IMR-90 (cell line): ENCODE results near the gene CEP295NL. TPM values are rescaled to one million over a fixed set of nuclear protein-coding genes. Genes with fewer than 3 reads are reported as not detected.
A peak's percentile ranks its signal among the peaks of the same experiment; 100 is the strongest.

Experiments used
- ATAC-seq: fragments of 200-7000 bp; cut with Tn5 transposase; 2 replicates; pipeline ENCODE4 v1.9.1; 2020; ENCODE audit warnings: low read depth, mild to moderate bottlenecking, moderate library complexity
- BruUV-seq: library from RNA; stranded (reverse); fragments of 400-500 nt; replicated peaks from 2 replicates; lab custom pipeline; 2021; lab: Mats Ljungman, UMichigan
- CTCF ChIA-PET: fragments of 300-600 bp; formaldehyde crosslinking; extraction: SDS; loops from one replicate; lab custom pipeline; 2021; ENCODE audit warnings: antibody characterized with exemption; lab: Yijun Ruan, JAX
- POLR2A ChIA-PET: fragments of 300-600 bp; sonication (Branson Sonifier 250); formaldehyde crosslinking; loops from one replicate; lab custom pipeline; 2022; ENCODE audit warnings: antibody characterized with exemption; ENCODE audit not compliant: unreplicated experiment; lab: Charles Lee
- DNase-seq: peaks from one replicate; pipeline ENCODE4 v3.0.0; 2013
- H2AFZ ChIP-seq: replicated peaks from 2 replicates; pipeline ENCODE3; 2013; ENCODE audit warnings: low read length, mild to moderate bottlenecking; ENCODE audit not compliant: poor library complexity
- H2AK5ac ChIP-seq: 2 replicates; pipeline ENCODE4 v1.6.1; 2013; ENCODE audit warnings: low read depth, low read length, inconsistent platforms
- H2AK9ac ChIP-seq: replicated peaks from 2 replicates; pipeline ENCODE3; 2013; ENCODE audit warnings: mild to moderate bottlenecking, low read depth, low read length, moderate library complexity; ENCODE audit not compliant: poor library complexity
- H2BK120ac ChIP-seq: 2 replicates; pipeline ENCODE4 v1.6.1; 2013; ENCODE audit warnings: low read depth, low read length, inconsistent platforms
- H2BK15ac ChIP-seq: 3 replicates; pipeline ENCODE4 v1.6.1; 2013; ENCODE audit warnings: low read depth, low read length, inconsistent platforms
- H2BK20ac ChIP-seq: 2 replicates; pipeline ENCODE4 v1.6.1; 2013; ENCODE audit warnings: low read depth, mild to moderate bottlenecking, inconsistent platforms, low read length, moderate library complexity
- H2BK5ac ChIP-seq: 2 replicates; pipeline ENCODE4 v1.6.1; 2013; ENCODE audit warnings: mild to moderate bottlenecking, low read depth, low read length, inconsistent platforms; ENCODE audit not compliant: poor library complexity, severe bottlenecking
- H3K14ac ChIP-seq: replicated peaks from 2 replicates; pipeline ENCODE4 v1.6.1; 2013; ENCODE audit warnings: low read depth, low read length, inconsistent platforms
- H3K18ac ChIP-seq: 2 replicates; pipeline ENCODE4 v1.6.1; 2013; ENCODE audit warnings: low read depth, low read length, control low read depth
- H3K23ac ChIP-seq: 2 replicates; pipeline ENCODE4 v1.6.1; 2013; ENCODE audit warnings: low read depth, low read length, inconsistent platforms
- H3K27ac ChIP-seq: 2 replicates; pipeline ENCODE4 v1.5.1; 2013; ENCODE audit warnings: mild to moderate bottlenecking, control low read depth, low read length; ENCODE audit not compliant: insufficient read depth
- H3K27me3 ChIP-seq: 2 replicates; pipeline ENCODE4 v1.6.1; 2013; ENCODE audit warnings: low read length; ENCODE audit not compliant: control insufficient read depth, insufficient read depth
- H3K36me3 ChIP-seq: 2 replicates; pipeline ENCODE4 v1.6.1; 2013; ENCODE audit warnings: low read length, mixed read lengths; ENCODE audit not compliant: control insufficient read depth, insufficient read depth
- H3K4ac ChIP-seq: 2 replicates; pipeline ENCODE4 v1.6.1; 2013; ENCODE audit warnings: low read depth, low read length, inconsistent platforms
- H3K4me1 ChIP-seq: 2 replicates; pipeline ENCODE4 v1.6.1; 2013; ENCODE audit warnings: low read length, mixed read lengths; ENCODE audit not compliant: control insufficient read depth, insufficient read depth
- H3K4me2 ChIP-seq: 2 replicates; pipeline ENCODE4 v1.6.1; 2013; ENCODE audit warnings: low read depth, mild to moderate bottlenecking, control low read depth, low read length, moderate library complexity
- H3K4me3 ChIP-seq: 2 replicates; pipeline ENCODE4 v1.5.1; 2013; ENCODE audit warnings: low read depth, mild to moderate bottlenecking, control low read depth, low read length, moderate library complexity; ENCODE audit not compliant: insufficient read depth
- H3K56ac ChIP-seq: 2 replicates; pipeline ENCODE4 v1.6.1; 2013; ENCODE audit warnings: low read length, inconsistent platforms; ENCODE audit not compliant: insufficient read depth; ENCODE audit errors: extremely low read depth
- H3K79me1 ChIP-seq, 2 experiments: 2 replicates each; pipeline ENCODE4 v1.6.1; 2013; ENCODE audit warnings: low read length in 2 of 2, inconsistent platforms in 1 of 2, low read depth in 1 of 2
- H3K9ac ChIP-seq: 2 replicates; pipeline ENCODE4 v1.6.1; 2013; ENCODE audit warnings: low read depth, low read length, control low read depth
- H3K9me1 ChIP-seq: 2 replicates; pipeline ENCODE4 v1.6.1; 2013; ENCODE audit warnings: low read length, inconsistent platforms; ENCODE audit not compliant: insufficient read depth
- H3K9me3 ChIP-seq: 2 replicates; pipeline ENCODE4 v1.6.1; 2013; ENCODE audit warnings: low read length; ENCODE audit not compliant: control insufficient read depth, insufficient read depth
- H4K20me1 ChIP-seq: 2 replicates; pipeline ENCODE4 v1.6.1; 2013; ENCODE audit warnings: low read length, inconsistent platforms; ENCODE audit not compliant: insufficient read depth
- H4K5ac ChIP-seq: 2 replicates; pipeline ENCODE4 v1.6.1; 2013; ENCODE audit warnings: mild to moderate bottlenecking, low read depth, low read length, control low read depth
- H4K8ac ChIP-seq, 2 experiments: 2 replicates each; pipeline ENCODE4 v1.6.1; 2013; ENCODE audit warnings: low read depth in 2 of 2, low read length in 2 of 2, control low read depth in 1 of 2, inconsistent platforms in 1 of 2
- H4K91ac ChIP-seq: 2 replicates; pipeline ENCODE4 v1.6.1; 2013; ENCODE audit warnings: low read depth, low read length, inconsistent platforms; ENCODE audit not compliant: insufficient read depth
- FOS ChIP-seq: fragments of 150-350 bp; IDR thresholded peaks from 2 replicates; pipeline ENCODE4 v1.6.1; 2016; ENCODE audit warnings: low read depth, low read length
- MAZ ChIP-seq: IDR thresholded peaks from 2 replicates; pipeline ENCODE4 v1.6.1; 2012; ENCODE audit warnings: low read depth, mild to moderate bottlenecking, low read length, improper control_type of control experiment, moderate library complexity, borderline replicate concordance
- WGBS, 2 experiments: methylation state at CpG; one replicate each; pipeline versions ENCODE4 v1.1.5 to v1.1.7; 2013; ENCODE audit warnings: missing lambda C conversion rate in 2 of 2; ENCODE audit not compliant: insufficient read length in 1 of 2; ENCODE audit errors: extremely low coverage in 2 of 2; 5-methylcytosine and 5-hydroxymethylcytosine counted together
- dilution Hi-C: fragments of 300-500 bp; cut with HindIII; formaldehyde crosslinking; loops from one replicate; pipeline ENCODE4 v1.14.3; 2018; ENCODE audit warnings: low sequenced_read_pairs; ENCODE audit not compliant: unreplicated experiment
- in situ Hi-C: fragments of 300-500 bp; cut with MboI; formaldehyde crosslinking; loops from 3 replicates; pipeline ENCODE4 v1.14.3; 2019; ENCODE audit warnings: low sequenced_read_pairs, inconsistent platforms, mixed read lengths
- intact Hi-C: fragments of 100-400 bp; cut with micrococcal nuclease; formaldehyde crosslinking; loops from 2 replicates; pipeline ENCODE4 v1.10.0; 2022
- polyA plus RNA-seq, 3 experiments: library from polyadenylated mRNA; depleted of rRNA; stranded (reverse); fragments of >200 nt; gene quantifications; 2 replicates each; pipeline ENCODE4 v1.2.3, GENCODE V29; 2012; ENCODE audit warnings: low replicate concordance in 1 of 3
- total RNA-seq: library from RNA; depleted of rRNA; stranded (reverse); fragments of >200 nt; gene quantifications from 2 replicates; pipeline ENCODE4 v1.2.3, GENCODE V29; 2012

The CEP295NL gene
- total and polyA plus RNA-seq, 2 of the 4 experiments (the other 2 are of a cell fraction): 0.31 to 0.72 TPM

DNA sequence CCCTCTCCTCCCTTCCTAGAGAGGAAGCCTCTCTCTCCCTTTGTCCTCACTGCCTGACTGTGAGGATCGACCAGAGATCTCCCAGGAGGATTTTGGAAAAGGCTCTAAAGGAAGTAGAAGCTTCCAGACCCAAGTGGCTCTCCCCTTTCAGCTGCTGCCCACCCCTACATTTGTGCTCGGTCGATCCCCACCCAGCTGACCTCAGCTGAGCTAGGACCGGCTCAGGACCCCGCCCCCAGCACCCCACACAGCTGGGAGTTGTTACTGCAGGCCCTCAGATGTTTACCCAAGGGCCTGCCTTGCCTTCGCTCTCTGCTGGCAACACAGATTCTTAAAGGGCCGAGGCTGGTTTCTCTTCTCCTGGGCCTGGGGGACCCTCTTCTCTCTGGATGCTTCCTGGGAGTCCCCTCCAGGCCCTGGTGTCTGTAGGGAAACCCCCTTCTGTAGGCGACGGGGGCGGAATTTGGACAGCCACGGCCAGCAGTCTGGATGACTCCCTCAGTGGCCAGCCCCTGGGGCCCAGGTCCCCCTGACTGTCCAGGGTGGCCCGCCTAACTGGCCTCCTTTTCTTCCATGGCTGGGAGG is 49.1 kb upstream of the CEP295NL start:
- WGBS, 2 experiments: no CpG with 5 or more reads among the region's 12 CpGs
- Histone ChIP-seq H4K8ac (peak overlapping the region; percentile 87 to 91), H2BK20ac (peak overlapping the region; percentile 85), H3K9ac (peak overlapping the region; percentile 75), H4K5ac (peak overlapping the region; percentile 98), H3K14ac (peak overlapping the region; percentile 76; the same call in 1 of the 2 replicates), H3K27ac (peak overlapping the region; percentile 75), H3K4me1 (peaks cover 18% of the 10 kb centered on the region), H3K23ac (peak overlapping the region; percentile 75), H2AFZ (peak overlapping the region; percentile 85), H3K56ac (0 out of 2 replicates have a peak overlapping the region, but pooled peaks have one; percentile 21), H3K9me1 (no peaks in the 10 kb centered on the region), H2BK120ac (peak overlapping the region; percentile 88), H4K91ac (peak overlapping the region; percentile 60), H2BK15ac (peak overlapping the region; percentile 84; the same call in 1 of the 3 replicates), H2AK9ac (peak overlapping the region; percentile 91), H3K4ac (peak overlapping the region; percentile 75), H3K9me3 (peaks cover 15% of the 10 kb centered on the region), H2AK5ac (peak overlapping the region; percentile 89), H4K20me1 (no peaks in the 10 kb centered on the region), H2BK5ac (peak overlapping the region; percentile 25), H3K4me2 (peak overlapping the region; percentile 70), H3K79me1 (no peaks in the 10 kb centered on the region), H3K4me3 (no peak overlapping the region), H3K36me3 (no peaks in the 10 kb centered on the region), H3K18ac (peak overlapping the region; percentile 94), H3K27me3 (no peaks in the 10 kb centered on the region; the same call in 1 of the 2 replicates)
- dilution Hi-C loops (no loop called here), intact Hi-C loops (no loop called here), in situ Hi-C loops (loop anchor here (25.0 kb wide), 1 partner anchor 465 kb away; no protein-coding TSS in a partner anchor)
- TF ChIP-seq MAZ (peak; percentile 33; the same call in 1 of the 2 replicates), FOS (no peak)
- ChIA-PET CTCF (interaction anchor here (0.9 kb wide), 1 partner anchor 99 kb away, joined by 3 read pairs; no protein-coding TSS in a partner anchor), POLR2A (no interaction called here)
- ATAC-seq (peak; percentile 97), DNase-seq (peak; percentile 44)
- BruUV-seq: no TSS peak
